Activated naive CD8-positive, alpha-beta T cell treated with anti-CD3 and anti-CD28 coated beads for 36 hours (primary cell): ENCODE data around the gene CCNT1. TPM values are rescaled to one million over a fixed set of nuclear protein-coding genes. Genes with fewer than 3 reads are reported as not detected.
A peak's percentile ranks its signal among the peaks of the same experiment; 100 is the strongest.
"Not testable (repeated sequence)": the region's sequence is repeated elsewhere in the genome, so short reads cannot be mapped to it uniquely, and the experiment has no call there.

Experiments used
- DNase-seq: peaks from one replicate; pipeline ENCODE4 v3.0.0; 2021
- H3K27ac Mint-ChIP-seq: one replicate; pipeline ENCODE4 v1.8.0; 2022; ENCODE audit warnings: mild to moderate bottlenecking, moderate library complexity, mixed read lengths
- H3K27me3 Mint-ChIP-seq: one replicate; pipeline ENCODE4 v1.8.0; 2022; ENCODE audit warnings: mild to moderate bottlenecking, mixed read lengths
- H3K36me3 Mint-ChIP-seq: one replicate; pipeline ENCODE4 v1.8.0; 2021; ENCODE audit warnings: mild to moderate bottlenecking, mixed read lengths
- H3K4me1 Mint-ChIP-seq: one replicate; pipeline ENCODE4 v1.8.0; 2021; ENCODE audit warnings: mixed read lengths
- H3K4me3 Mint-ChIP-seq: one replicate; pipeline ENCODE4 v1.8.0; 2022; ENCODE audit warnings: mild to moderate bottlenecking, moderate library complexity, mixed read lengths
- H3K9me3 Mint-ChIP-seq: one replicate; pipeline ENCODE4 v1.8.0; 2022; ENCODE audit warnings: mixed read lengths
- total RNA-seq, 2 experiments: library from RNA; stranded (reverse); gene quantifications; one replicate each; pipeline ENCODE4 v1.2.3, GENCODE V29; 2021

CCNT1 gene
- 10 to 100 TPM; 62.0 to 65.5 TPM for total RNA-seq

DNA sequence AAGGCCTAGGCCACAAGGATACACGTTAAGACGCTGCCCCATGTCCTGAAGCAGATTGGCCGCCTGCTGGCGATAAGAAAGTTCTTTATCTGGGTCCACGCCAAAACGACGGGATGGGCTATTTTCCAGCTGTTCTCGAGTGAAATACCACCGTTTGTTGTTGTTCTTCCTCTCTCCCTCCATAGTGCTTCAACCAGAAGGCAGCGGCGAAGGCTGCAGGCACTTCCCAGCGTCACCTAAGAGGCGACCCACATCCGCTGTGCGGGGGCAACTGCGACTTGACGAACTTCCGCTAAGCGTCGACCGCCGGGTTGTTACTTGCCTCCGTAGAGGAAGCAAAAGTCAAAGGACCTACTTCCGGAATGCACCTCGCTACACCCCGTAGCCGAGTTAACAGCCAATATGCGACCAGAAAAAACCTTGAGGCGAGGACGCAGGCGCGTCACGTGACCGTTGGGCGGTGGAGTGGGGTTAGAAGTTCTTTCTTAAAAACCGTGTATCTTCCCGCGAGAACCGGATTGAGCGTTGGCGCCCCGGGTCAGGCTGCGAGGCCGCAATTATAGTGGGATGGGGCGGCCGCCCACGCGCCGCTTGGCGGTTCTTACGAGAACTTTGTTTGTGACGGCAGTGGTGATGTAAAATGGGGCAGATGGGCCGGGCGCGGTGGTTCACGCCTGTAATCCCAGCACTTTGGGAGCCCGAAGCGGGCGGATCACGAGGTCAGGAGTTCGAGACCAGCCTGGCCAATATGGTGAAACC is at the start of gene CCNT1:
Gene CCNT1, minus strand, starts transcription at position 215 of the 759 bp plus-strand sequence. Its CDS starts 32 bp downstream, at position 183.
- Mint-ChIP-seq H3K9me3 (peaks cover 19% of the 10 kb centered on the region), H3K36me3 (peaks cover 51% of the 10 kb centered on the region), H3K4me3 (peak within 1 kb of the TSS; percentile 97), H3K4me1 (peaks cover 34% of the 10 kb centered on the region), H3K27ac (peak within 1 kb of the TSS; percentile 99), H3K27me3 (no peaks in the 10 kb centered on the region)
- DNase-seq, result peak; percentile 99

DNA sequence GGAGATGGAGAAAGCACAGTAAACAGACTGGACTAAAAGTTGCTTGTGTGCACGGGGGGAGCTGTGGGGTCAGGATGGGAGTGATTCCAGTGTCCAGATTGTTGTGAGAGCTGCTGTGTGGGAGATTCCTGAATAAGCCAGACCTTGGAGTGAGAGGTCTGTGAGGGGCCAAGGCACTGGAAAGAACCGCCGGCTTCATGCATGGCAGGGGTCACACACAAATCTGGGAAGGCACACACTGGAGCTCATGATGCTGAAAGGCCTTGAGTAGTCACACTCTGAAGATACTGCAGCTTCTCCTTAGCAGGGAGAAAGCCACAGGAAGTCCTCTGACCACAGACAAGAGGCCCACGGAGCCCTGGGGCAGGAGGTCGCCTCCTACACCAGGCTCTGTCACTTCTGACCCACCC is 49.3 kb upstream of the CCNT1 start:
- no peak overlapping the region for H3K4me3 Mint-ChIP-seq
- DNase-seq, result peak; percentile 36
- H3K9me3 Mint-ChIP-seq, result no peaks in the 10 kb centered on the region
- H3K36me3 Mint-ChIP-seq, result no peaks in the 10 kb centered on the region
- peaks cover 12% of the 10 kb centered on the region for H3K4me1 Mint-ChIP-seq
- no peak overlapping the region for H3K27ac Mint-ChIP-seq
- peaks cover 9% of the 10 kb centered on the region for H3K27me3 Mint-ChIP-seq

DNA sequence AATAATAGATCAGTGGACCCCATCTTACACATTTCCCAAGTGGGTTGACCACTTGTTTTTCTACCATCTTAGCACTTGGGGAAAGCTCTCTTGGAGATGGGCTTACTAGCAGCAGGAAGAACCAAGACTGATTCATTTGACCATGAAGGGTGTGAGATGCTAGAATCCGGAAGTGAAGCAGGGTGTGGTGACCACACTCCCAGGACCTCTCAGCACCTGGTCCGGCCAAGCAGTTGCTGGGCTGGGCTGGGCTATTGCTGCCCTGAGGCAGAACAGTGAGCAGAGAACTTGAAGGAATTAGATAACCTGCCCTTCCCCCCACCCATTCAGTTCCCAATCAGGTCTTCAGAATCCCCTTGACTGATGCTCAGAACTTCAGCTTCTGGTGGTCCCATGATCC is 48.0 kb upstream of the CCNT1 start:
- Mint-ChIP-seq H3K4me3 (no peak overlapping the region), H3K36me3 (no peaks in the 10 kb centered on the region), H3K27ac (no peak overlapping the region), H3K4me1 (peaks cover 12% of the 10 kb centered on the region), H3K9me3 (no peaks in the 10 kb centered on the region), H3K27me3 (peaks cover 9% of the 10 kb centered on the region)
- no peak for DNase-seq

DNA sequence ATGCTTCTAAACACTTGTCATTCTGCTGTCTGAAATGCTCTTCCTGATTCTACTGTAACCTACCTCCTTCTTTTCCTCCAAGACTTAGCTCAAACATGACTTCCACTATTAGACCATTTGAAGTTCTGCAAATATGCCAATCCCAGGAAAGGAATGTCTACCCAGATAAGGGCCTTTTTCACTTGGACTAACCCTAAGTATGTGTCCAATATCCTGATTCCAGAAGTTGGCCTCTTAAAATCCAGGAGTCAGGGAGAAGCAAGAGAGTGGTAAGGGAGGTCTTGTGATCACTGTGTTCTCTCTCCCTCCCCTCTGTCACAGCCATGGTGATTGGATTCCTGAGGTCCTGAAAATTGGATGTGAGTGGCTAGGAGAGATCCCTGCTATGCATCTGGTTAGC is 42.2 kb upstream of the CCNT1 start:
- DNase-seq, result no peak
- Mint-ChIP-seq H3K4me1 (no peaks in the 10 kb centered on the region), H3K9me3 (no peaks in the 10 kb centered on the region), H3K36me3 (no peaks in the 10 kb centered on the region), H3K27ac (no peak overlapping the region), H3K4me3 (no peak overlapping the region), H3K27me3 (no peaks in the 10 kb centered on the region)

DNA sequence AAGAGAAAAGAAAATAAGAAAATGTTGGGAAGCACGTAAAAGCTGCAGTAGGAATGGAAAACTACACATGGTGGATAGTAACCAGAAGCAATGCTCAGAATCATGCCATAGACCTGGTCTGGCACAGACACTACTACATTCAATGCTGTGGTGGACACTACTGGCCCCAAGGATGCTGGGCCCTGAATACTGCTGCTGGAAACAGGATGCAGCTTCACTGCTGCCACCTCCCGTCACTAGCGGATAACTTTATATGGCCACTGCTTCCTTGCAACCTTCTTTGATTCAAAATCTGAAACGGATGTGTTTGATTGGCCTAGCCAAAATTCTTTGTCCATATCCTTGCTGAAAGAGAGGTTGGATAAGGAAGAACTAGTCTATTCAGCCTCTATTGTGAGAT is 41.7 kb upstream of the CCNT1 start:
- no peak overlapping the region for H3K4me3 Mint-ChIP-seq
- H3K9me3 Mint-ChIP-seq, result no peaks in the 10 kb centered on the region
- no peaks in the 10 kb centered on the region for H3K4me1 Mint-ChIP-seq
- H3K36me3 Mint-ChIP-seq, result no peaks in the 10 kb centered on the region
- no peak overlapping the region for H3K27ac Mint-ChIP-seq
- DNase-seq, result no peak
- H3K27me3 Mint-ChIP-seq, result peaks cover 3% of the 10 kb centered on the region

DNA sequence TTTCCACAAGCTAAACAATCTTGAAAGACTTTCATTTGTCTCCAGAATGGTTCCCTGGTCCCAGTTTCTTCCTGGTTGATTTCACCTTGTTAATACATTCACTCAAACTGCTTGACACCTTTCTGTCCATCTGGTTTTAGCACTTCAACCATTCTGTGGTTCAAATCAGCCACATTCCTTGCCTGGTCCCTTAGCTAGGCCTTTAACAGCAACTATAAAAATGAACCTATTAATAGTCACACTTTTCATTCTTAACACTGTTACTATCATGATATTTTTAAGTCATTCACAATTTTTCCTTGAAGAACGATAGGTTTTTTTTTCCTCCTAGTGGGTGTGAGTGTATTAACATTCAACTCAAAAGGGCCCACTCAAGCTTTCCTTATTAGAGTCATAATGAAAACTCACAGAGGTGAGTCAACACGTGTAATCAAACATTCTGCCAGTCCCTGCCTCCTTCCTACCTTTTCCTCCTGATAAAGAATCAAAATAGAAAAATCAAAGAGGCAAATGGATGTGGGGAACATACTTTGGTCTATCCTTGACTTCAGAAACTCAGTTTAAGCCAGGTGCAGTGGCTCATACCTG is 34.4 kb upstream of the CCNT1 start:
- Mint-ChIP-seq H3K36me3 (no peaks in the 10 kb centered on the region), H3K27ac (peak overlapping the region; percentile 70), H3K4me1 (peaks cover 17% of the 10 kb centered on the region), H3K9me3 (peaks cover 1% of the 10 kb centered on the region), H3K4me3 (no peak overlapping the region), H3K27me3 (peaks cover 5% of the 10 kb centered on the region)
- DNase-seq, result no peak

DNA sequence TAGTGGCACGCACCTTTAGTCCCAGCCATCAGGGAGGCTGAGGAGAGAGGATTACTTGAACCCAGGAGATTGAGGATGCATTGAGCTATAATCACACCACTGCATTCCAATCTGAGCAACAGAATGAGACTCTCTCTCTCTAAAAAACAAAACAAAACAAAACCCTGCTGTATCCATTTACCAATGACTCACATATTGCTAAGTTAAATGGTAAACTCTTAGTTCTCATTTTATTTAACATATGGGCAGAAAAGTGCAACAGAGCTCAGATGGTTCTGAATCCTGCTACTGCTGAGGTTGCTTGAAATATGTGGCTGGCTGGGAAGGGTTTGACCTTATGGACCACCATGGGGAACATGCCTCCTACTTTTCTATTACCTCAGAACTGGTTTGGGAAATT is 33.7 kb upstream of the CCNT1 start:
- peak overlapping the region; percentile 11 for H3K27ac Mint-ChIP-seq
- DNase-seq, result no peak
- H3K27me3 Mint-ChIP-seq, result peaks cover 5% of the 10 kb centered on the region
- H3K9me3 Mint-ChIP-seq, result peaks cover 1% of the 10 kb centered on the region
- no peaks in the 10 kb centered on the region for H3K36me3 Mint-ChIP-seq
- no peak overlapping the region for H3K4me3 Mint-ChIP-seq
- peaks cover 17% of the 10 kb centered on the region for H3K4me1 Mint-ChIP-seq

DNA sequence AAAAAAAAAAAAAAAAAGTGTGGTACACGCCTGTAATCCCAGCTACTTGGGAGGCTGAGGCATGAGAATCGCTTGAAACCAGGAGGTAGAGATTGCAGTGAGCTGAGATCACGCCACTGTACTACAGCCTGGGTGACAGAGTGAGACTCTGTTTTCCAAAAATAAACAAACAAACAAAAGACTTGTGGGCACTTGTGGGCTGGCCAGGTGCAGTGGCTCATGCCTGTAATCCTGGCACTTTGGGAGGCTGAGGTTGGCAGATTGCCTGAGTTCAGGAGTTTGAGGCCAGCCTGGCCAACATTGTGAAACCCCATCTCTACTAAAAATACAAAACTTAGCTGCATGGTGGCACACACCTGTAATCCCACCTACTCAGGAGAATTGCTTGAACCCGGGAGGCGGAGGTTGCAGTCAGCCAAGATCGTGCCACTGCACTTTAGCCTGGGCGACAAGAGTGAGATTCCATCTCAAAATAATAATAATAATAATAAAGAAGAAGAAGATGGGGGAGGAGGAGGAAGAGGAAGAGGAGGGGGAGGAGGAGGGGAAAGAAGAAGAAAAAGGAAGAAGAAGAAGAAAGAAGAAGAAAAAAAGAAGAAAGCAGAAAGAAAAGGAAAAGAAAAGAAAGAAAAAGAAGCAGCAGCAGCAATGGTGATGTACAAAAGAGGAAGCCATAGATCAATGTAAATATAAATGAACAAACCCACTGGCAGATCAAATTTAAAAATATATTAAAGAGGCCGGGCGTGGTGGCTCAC is 27.9 kb upstream of the CCNT1 start:
- DNase-seq, result no peak
- Mint-ChIP-seq H3K27me3 (peaks cover 18% of the 10 kb centered on the region), H3K9me3 (peaks cover 1% of the 10 kb centered on the region), H3K4me3 (no peak overlapping the region), H3K36me3 (no peaks in the 10 kb centered on the region), H3K4me1 (no peaks in the 10 kb centered on the region), H3K27ac (no peak overlapping the region)

DNA sequence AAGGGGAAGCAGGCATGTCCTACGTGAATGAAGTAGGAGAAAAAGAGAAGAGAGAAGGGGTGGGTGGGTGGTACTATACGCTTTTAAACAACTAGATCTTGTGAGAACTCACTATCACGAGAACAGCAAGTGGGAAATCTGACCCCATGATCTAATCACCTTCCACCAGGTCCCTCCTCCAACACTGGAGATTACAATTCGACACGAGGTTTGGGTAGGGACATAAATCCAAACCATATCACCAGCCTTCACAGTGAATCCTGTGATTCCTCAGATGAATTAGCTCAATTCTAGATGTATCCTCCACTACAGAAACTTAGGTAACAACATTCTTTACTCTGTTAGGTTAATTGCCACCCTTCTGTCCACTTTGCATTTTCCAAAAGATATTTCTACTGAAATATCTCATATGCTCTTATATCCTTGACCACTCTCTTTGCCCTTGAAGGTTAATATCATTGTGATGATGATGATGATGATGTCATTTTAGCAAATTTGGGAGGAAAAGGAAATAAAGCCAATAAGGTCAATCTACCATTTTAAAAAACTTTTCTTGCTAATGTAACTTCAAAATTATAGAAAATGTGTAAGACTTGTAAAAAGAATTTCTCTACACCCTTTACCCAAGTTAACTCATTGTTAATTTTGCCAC is 23.2 kb upstream of the CCNT1 start:
- H3K36me3 Mint-ChIP-seq, result no peaks in the 10 kb centered on the region
- H3K4me3 Mint-ChIP-seq, result no peak overlapping the region
- H3K4me1 Mint-ChIP-seq, result no peaks in the 10 kb centered on the region

DNA sequence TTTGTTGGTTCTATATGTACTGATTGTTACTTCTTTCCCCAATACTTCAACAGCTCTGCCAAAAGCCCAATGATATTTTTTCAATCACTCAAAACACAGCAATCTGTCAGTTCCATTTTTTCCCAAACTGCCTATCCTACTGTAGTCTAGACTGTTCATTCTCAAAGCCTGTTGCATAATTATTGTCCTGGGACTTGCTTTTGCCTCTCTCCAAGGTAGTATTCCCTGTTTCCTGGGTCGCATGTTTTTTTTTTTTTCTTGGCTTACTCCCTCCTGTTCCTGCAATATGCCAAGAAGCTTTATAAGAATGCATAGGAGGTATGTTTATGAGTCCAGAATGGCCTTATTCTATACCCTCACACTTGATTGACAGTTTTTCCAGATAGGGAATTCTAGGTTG is 19.9 kb upstream of the CCNT1 start:
- Mint-ChIP-seq H3K4me1 (no peaks in the 10 kb centered on the region), H3K9me3 (no peaks in the 10 kb centered on the region), H3K36me3 (no peaks in the 10 kb centered on the region), H3K4me3 (no peak overlapping the region), H3K27ac (no peak overlapping the region), H3K27me3 (peaks cover 21% of the 10 kb centered on the region)
- DNase-seq, result no peak

More for the DNA sequence above, 23.2 kb upstream of the CCNT1 start:
- Mint-ChIP-seq H3K27ac (no peak overlapping the region), H3K27me3 (peaks cover 25% of the 10 kb centered on the region), H3K9me3 (no peaks in the 10 kb centered on the region)
- DNase-seq, result no peak

DNA sequence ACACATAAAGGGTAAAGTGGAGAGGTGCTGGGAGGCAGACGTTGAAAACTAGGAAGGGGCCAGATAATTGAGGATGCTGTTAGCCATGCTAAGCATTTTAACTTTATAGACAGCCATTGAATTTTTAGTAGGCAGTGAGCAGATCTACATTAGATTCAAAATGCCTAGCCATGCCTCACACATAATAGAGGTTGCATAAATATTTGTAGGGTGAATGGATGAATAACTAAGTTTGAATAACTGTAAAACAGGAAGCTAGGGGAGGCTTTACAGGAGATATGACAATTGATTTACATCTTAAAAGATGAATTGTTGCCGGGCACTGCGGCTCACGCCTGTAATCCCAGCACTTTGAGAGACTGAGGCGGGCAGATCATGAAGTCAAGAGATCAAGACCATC is 12.3 kb upstream of the CCNT1 start:
- Mint-ChIP-seq H3K9me3 (no peaks in the 10 kb centered on the region), H3K27ac (no peak overlapping the region), H3K36me3 (no peaks in the 10 kb centered on the region), H3K4me1 (no peaks in the 10 kb centered on the region), H3K4me3 (no peak overlapping the region), H3K27me3 (no peaks in the 10 kb centered on the region)
- no peak for DNase-seq

DNA sequence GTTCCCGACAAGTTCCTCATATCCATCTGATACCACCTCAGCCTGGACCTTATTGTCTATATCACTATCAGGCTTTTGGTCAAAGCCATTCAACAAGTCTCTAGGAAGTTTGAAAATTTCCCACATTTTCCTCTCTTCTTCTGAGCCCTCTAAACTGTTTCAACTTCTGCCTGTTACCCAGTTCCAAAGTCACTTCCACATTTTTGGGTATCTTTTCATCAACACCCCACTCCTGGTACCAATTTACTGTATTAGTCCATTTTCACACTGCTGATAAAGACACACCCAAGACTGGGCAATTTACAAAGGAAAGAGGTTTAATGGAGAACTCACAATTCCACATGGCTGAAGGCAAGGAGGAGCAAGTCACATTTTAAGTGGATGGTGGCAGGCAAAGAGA is 4.2 kb upstream of the CCNT1 start:
- not testable (repeated sequence) for H3K27me3 Mint-ChIP-seq, DNase-seq, H3K4me1 Mint-ChIP-seq, H3K4me3 Mint-ChIP-seq, H3K27ac Mint-ChIP-seq
- peaks cover 19% of the 10 kb centered on the region for H3K9me3 Mint-ChIP-seq
- H3K36me3 Mint-ChIP-seq, result peaks cover 18% of the 10 kb centered on the region

DNA sequence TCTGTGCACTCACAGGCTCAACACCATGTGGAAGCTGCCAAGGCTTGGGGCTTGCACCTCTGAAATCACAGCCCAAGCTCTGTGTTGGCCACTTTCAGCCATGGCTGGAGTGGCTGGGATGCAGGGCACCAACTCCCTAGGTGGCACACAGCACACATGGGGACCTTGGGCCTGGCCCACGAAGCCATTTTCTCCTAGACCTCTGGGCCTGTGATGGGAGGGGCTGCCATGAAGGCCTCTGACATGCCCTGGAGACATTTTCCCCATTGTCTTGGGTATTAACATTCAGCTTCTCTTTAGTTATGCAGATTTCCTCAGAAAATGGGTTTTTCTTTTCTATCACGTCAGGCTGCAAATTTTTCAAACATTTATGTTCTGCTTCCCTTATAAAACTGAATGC is 3.7 kb upstream of the CCNT1 start:
- Mint-ChIP-seq H3K9me3 (peaks cover 19% of the 10 kb centered on the region), H3K4me1 (peaks cover 15% of the 10 kb centered on the region), H3K36me3 (peaks cover 23% of the 10 kb centered on the region)
- H3K4me3 Mint-ChIP-seq, H3K27ac Mint-ChIP-seq, H3K27me3 Mint-ChIP-seq, DNase-seq: not testable (repeated sequence)

DNA sequence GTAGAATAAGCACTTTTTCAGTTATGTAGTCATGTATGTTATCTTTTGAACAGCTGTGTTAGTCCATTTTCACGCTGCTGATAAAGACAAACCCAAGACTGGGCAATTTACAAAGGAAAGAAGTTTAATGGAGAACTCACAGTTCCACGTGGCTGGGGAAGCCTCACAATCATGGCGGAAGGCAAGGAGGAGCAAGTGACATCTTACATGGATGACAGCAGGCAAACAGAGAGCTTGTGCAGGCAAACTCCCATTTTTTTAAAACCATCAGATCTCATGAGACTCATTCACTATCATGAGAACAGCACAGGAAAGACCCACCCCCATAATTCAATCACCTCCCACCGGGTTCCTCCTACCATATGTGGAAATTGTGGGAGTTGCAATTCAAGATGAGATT is 2.5 kb upstream of the CCNT1 start:
- Mint-ChIP-seq H3K9me3 (peaks cover 19% of the 10 kb centered on the region), H3K4me1 (peaks cover 24% of the 10 kb centered on the region), H3K36me3 (peaks cover 30% of the 10 kb centered on the region)
- DNase-seq, H3K27ac Mint-ChIP-seq, H3K4me3 Mint-ChIP-seq, H3K27me3 Mint-ChIP-seq: not testable (repeated sequence)

DNA sequence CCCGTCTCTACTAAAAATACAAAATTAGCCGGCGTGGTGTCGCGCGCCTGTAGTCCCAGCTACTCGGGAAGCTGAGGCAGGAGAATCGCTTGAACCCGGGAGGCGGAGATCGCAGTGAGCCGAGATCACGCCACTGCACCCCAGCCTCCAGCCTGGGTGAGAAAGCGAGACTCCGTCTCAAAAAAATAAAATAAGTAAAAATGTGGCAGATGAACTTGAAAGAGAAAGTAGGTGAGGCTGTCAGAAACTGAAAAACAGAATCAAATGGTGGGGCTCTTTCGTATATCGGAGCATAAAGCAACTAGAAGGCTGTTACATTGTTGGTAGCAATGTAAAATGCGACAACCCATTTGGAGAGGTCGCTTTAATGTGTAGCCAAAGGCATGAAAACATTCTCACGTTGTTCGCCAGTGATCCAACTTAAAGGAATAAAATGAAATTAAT is 767 bp upstream of the CCNT1 start:
- Mint-ChIP-seq H3K9me3 (peaks cover 19% of the 10 kb centered on the region), H3K36me3 (peaks cover 45% of the 10 kb centered on the region), H3K4me3 (peak overlapping the region; percentile 97), H3K27me3 (no peaks in the 10 kb centered on the region), H3K27ac (peak overlapping the region; percentile 99), H3K4me1 (peaks cover 34% of the 10 kb centered on the region)
- no peak for DNase-seq
